Epidermal melanocyte (primary cell): ENCODE data around the gene LRRC43.
"Not testable (repeated sequence)": the region's sequence is repeated elsewhere in the genome, so short reads cannot be mapped to it uniquely, and the experiment has no call there.

Source experiments
- DNase-seq: peaks from one replicate; pipeline ENCODE4 v3.0.0; 2011; ENCODE audit warnings: low spot score; ENCODE audit not compliant: insufficient read length

LRRC43 gene

GRCh38 chr12:122192441-122192840, 9.5 kb downstream of the LRRC43 start:
- no peak for DNase-seq

GRCh38 chr12:122194804-122195203, 11.9 kb downstream of the LRRC43 start:
- DNase-seq, result no peak

DNA sequence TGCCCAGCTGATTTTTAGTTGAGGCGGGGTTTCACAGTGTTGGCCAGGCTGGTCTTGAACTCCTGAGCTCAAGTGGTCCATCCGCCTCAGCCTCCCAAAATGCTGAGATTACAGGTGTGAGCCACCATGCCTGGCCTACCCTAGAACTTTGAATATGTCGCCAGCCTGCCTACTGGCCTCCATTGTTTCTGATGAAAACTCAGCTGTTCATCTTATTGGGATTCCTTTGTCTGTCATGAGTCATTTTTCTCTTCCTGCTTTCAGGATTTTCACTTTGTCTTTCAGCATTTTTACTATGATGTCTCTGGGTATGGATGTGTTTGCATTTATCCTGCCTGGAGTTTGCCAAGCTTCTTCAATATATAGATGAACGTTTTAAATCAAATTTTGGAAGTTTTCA, 12.5 kb downstream of the LRRC43 start:
- DNase-seq, result no peak

GRCh38 chr12:122197612-122197966, 14.7 kb downstream of the LRRC43 start:
- no peak for DNase-seq

DNA sequence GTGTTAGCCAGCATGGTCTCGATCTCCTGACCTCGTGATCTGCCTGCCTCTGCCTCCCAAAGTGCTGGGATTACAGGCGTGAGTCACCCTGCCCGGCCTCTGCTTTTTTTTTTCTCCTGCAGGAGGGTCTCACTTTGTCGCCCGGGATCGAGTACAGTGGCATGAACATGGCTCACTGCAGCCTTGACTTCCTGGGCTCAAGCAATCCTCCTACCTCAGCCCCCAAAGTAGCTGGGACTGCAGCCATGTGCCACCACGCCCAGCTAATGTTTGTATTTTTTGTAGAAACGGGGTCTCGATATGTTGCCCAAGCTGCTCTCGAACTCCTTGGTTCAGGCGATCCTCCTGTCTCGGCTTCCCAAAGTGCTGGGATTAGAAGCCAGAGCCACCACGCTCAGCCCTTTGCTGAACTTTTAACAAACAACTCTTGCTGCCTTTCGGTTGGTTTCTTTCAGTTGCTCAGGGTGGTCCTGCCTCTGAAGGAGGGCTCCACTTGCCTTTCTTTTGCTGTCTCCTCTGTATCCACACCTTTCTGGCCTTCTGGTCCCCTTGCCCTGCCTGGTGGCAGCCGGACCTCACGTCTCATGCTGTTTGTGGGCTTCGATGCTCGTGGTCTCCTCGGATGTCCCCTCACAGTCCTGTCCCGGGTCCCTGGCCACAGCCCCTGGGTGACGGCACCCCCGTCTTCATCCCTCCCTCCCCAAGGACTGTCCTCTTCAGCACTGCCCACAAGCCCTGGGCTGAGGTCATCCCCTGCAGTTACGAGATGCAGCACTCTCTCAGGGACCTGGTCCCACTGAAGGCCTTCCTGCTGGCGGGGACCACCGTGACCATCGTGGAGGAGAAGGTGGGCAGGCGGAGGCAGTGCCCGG, 16.8 kb downstream of the LRRC43 start:
- no peak for DNase-seq

GRCh38 chr12:122200541-122201175, 17.7 kb downstream of the LRRC43 start:
- DNase-seq, result no peak

GRCh38 chr12:122201381-122201780, 18.5 kb downstream of the LRRC43 start:
- DNase-seq, result no peak

- no peak for DNase-seq
These were observed 19.1 kb downstream of the LRRC43 start for GRCh38 chr12:122202017-122202416.

- not testable (repeated sequence) for DNase-seq
These were observed 19.9 kb downstream of the LRRC43 start for GRCh38 chr12:122202811-122203210.

- no peak for DNase-seq
These were observed 20.6 kb downstream of the LRRC43 start, which contains the start of gene B3GNT4 for GRCh38 chr12:122203301-122204166. B3GNT4 (plus strand) TSS chr12:122203709; CDS start chr12:122204619, 910 bp downstream.

DNA sequence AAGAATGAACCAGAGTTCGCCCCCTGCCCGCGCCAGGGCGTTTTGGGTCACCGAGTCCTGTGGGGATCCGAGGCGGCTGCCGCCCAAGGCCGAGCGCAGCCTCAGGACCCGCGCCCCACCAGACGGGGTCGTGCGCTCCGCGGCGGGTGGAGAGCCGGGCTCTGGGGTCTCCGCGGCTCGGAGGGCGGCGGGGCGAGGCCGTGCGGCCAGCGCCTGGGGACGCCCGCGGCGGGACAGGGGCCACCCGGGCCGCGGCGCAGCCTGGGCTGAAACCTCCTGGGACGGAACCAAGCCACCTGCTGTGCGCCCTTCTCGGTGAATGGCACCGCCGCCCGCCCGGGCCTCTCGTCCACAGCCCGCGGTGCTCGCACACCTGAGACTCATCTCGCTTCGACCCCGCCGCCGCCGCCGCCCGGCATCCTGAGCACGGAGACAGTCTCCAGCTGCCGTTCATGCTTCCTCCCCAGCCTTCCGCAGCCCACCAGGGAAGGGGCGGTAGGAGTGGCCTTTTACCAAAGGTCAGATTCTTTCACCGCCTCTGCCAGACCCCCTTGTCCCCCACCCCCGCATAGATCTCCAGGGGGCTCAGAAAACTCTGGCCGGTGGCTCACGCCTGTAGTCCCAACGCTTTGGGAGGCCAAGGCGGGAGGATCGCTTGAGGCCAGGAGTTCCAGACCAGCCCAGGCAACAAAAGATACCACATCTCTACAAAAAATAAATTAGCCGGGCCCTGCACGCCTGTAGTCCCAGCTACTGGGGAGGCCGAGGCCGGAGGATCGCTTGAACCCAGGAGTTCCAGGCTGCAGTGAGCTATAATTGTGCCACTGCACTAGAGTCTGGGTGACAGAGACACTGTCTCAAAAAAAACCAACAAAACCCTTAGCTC, 21.5 kb downstream of the LRRC43 start:
- DNase-seq, result no peak

DNA sequence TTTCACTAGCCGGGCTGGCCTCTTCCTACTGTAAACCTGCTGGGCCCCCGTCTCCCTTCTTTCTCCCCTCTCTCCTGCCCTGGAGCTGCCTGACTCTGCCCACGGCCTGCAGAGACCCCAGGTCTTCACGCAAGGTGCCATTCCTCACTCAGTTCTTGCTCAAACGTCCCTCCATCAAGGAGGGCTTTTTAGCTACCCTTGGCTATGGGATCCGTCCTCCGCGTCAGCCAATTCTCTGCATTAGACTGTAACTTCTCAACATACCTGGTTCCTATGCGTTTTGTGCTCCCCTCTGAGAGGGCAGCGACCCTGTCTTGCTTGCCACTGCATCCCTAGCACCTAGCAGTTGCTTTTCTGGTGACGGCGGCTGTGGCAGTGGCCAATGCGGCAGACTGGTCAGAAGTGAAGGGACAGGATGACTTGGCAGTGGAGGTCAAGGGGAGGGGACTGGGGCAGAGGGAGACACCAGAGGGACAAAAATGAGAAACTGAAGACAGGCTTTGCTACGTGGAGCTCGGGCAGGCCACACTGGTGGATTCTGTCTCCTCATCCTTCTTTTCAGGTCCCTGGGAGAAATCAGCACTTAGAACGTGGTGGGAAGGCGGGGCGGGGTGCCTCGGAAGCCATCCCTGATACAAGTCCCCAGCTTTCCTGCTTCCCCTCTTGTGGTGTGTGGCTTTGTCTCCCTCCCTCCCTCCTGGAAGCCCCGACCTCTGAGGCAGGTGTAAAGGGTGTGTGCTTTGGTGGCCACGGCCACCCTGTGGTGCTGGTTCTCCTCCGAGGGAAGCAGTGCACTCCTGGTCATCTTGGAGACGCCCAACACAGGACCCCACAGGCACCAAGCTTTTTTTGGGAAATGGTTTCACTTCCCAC, 22.4 kb downstream of the LRRC43 start:
- DNase-seq, result no peak

GRCh38 chr12:122206111-122206881, 23.4 kb downstream of the LRRC43 start:
- no peak for DNase-seq

DNA sequence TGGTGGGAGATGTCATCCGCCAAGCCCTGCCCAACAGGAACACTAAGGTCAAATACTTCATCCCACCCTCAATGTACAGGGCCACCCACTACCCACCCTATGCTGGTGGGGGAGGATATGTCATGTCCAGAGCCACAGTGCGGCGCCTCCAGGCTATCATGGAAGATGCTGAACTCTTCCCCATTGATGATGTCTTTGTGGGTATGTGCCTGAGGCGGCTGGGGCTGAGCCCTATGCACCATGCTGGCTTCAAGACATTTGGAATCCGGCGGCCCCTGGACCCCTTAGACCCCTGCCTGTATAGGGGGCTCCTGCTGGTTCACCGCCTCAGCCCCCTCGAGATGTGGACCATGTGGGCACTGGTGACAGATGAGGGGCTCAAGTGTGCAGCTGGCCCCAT, 24.1 kb downstream of the LRRC43 start:
- DNase-seq, result no peak

DNA sequence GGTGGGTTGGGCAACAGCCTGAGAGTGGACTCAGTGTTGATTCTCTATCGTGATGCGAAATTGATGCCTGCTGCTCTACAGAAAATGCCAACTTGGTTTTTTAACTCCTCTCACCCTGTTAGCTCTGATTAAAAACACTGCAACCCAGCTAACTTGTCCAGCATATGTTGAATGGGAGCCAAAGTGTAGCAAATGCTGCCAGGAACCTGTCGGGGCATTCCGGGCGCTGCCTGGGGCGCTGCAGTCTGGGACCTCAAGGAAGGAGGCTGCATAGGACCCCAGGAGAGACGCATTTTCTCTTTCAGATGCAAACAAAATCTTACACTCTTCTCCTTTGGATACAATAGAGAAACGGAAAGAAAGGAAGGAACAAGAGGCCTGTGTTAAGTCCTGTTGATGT, 24.5 kb downstream of the LRRC43 start:
- no peak for DNase-seq

- DNase-seq, result no peak
These were observed 25.3 kb downstream of the LRRC43 start for GRCh38 chr12:122208073-122208820.

- DNase-seq, result no peak
These were observed 32.8 kb downstream of the LRRC43 start for GRCh38 chr12:122215771-122216170.

- no peak for DNase-seq
These were observed 33.5 kb downstream of the LRRC43 start for GRCh38 chr12:122216445-122216844.
